Measurements from ENCODE around the gene LARP7. TPM values are rescaled to one million over a fixed set of nuclear protein-coding genes. Genes with fewer than 3 reads are reported as not detected.
A peak's percentile ranks its signal among the peaks of the same experiment; 100 is the strongest.

Gene LARP7
- total and polyA plus RNA-seq, 2 of the 8 experiments (the other 6 are each of a cell fraction or from before 2014, with no cell fraction given): 9.3 to 38.3 TPM

- TF ChIP-seq POLR2A (IDR thresholded peaks at IDR 0.05; ENCODE audit: control extremely low read depth in 1 of 2, low read depth in 2 of 2, low read length in 2 of 2) (peak; percentile 95 to 98), RAD21 (IDR thresholded peaks at IDR 0.05 in 1 of 2, conservative IDR thresholded peaks at IDR 0.05 in 1 of 2; ENCODE audit: low read depth in 2 of 2, low read length in 2 of 2) (no peak), POLR2AphosphoS5 (IDR thresholded peaks at IDR 0.05; ENCODE audit: low read depth, low read length) (peak; percentile 93), RNF2 (IDR thresholded peaks at IDR 0.05; ENCODE audit: borderline replicate concordance, low read depth, low read length, missing control alignments, poor library complexity, severe bottlenecking) (no peak), GABPA (IDR thresholded peaks at IDR 0.05; ENCODE audit: borderline replicate concordance, insufficient read depth, low read length) (no peak), TCF12 (IDR thresholded peaks at IDR 0.05; ENCODE audit: low read depth, low read length) (no peak; the same call in 1 of the 2 replicates), EP300 (IDR thresholded peaks at IDR 0.05; ENCODE audit: borderline replicate concordance in 1 of 2, low read depth in 2 of 2, low read length in 2 of 2) (peak in 1 of 2 experiments; percentile 64; a peak in 1 of 3 replicates), YY1 (IDR thresholded peaks at IDR 0.05; ENCODE audit: low read depth, low read length) (no peak), NRF1 (IDR thresholded peaks at IDR 0.05; ENCODE audit: low read depth, low read length) (peak; percentile 29; the same call in 1 of the 2 replicates), POU5F1 (IDR thresholded peaks at IDR 0.05; ENCODE audit: low read depth, low read length) (peak; percentile 66; the same call in 1 of the 2 replicates), FOSL1 (IDR thresholded peaks at IDR 0.05; ENCODE audit: insufficient read depth, low read depth, low read length) (no peak), JUND (IDR thresholded peaks at IDR 0.05; ENCODE audit: low read length) (peak; percentile 46; the same call in 1 of the 2 replicates), KDM1A (IDR thresholded peaks at IDR 0.05; ENCODE audit: borderline replicate concordance, low read length) (no peak), CTBP2 (IDR thresholded peaks at IDR 0.05; ENCODE audit: borderline replicate concordance, insufficient read depth, insufficient read length, low read length) (no peak), TAF1 (IDR thresholded peaks at IDR 0.05; ENCODE audit: low read depth, low read length) (peak; percentile 82), BRCA1 (IDR thresholded peaks at IDR 0.05; ENCODE audit: low read depth, low read length) (peak; percentile 42; the same call in 1 of the 2 replicates), RFX5 (IDR thresholded peaks at IDR 0.05; ENCODE audit: borderline replicate concordance, low read depth, low read length) (no peak), CREB1 (IDR thresholded peaks at IDR 0.05) (no peak; the same call in 1 of the 2 replicates), CEBPB (IDR thresholded peaks at IDR 0.05; ENCODE audit: low read depth, low read length) (no peak), SP1 (IDR thresholded peaks at IDR 0.05; ENCODE audit: low read depth, low read length) (peak; percentile 55), ATF2 (IDR thresholded peaks at IDR 0.05; ENCODE audit: low read length) (peak; percentile 99), KDM4A (IDR thresholded peaks at IDR 0.05; ENCODE audit: low read depth, low read length, severe bottlenecking) (no peak)
These were observed 11.5 kb downstream of the LARP7 start (continued) for GRCh38 chr4:112648263-112649054.

All from H1 (cell line).